Astrocyte (in vitro differentiated cells and primary cell): ENCODE results near the gene SLC48A1. TPM values are rescaled to one million over a fixed set of nuclear protein-coding genes. Genes with fewer than 3 reads are reported as not detected.

Experiments used
- DNase-seq: peaks from one replicate; pipeline ENCODE4 v3.0.0-alpha.2; 2010; ENCODE audit warnings: low read depth
- FAIRE-seq: peaks from 2 replicates; lab custom pipeline; 2011; peaks lifted over from hg19 to GRCh38; lab: Jason Lieb, UNC
- H2AFZ ChIP-seq: 2 replicates; pipeline ENCODE4 v1.6.0; 2012; ENCODE audit warnings: low read depth, low read length, inconsistent platforms
- H3K27ac ChIP-seq: 2 replicates; pipeline ENCODE4 v1.5.1; 2011; ENCODE audit warnings: low read depth, low read length, inconsistent platforms
- H3K27me3 ChIP-seq: 2 replicates; pipeline ENCODE4 v1.6.0; 2011; ENCODE audit warnings: low read length, inconsistent platforms; ENCODE audit not compliant: insufficient read depth
- H3K36me3 ChIP-seq: 2 replicates; pipeline ENCODE4 v1.5.1; 2011; ENCODE audit warnings: low read length, inconsistent platforms; ENCODE audit not compliant: insufficient read depth
- H3K4me1 ChIP-seq: 2 replicates; pipeline ENCODE4 v1.5.1; 2011; ENCODE audit warnings: low read length, inconsistent platforms; ENCODE audit not compliant: insufficient read depth
- H3K4me2 ChIP-seq: 2 replicates; pipeline ENCODE4 v1.6.0; 2012; ENCODE audit warnings: low read length, inconsistent platforms
- H3K4me3 ChIP-seq: 2 replicates; pipeline ENCODE4 v1.5.1; 2011; ENCODE audit warnings: low read depth, mild to moderate bottlenecking, low read length, inconsistent platforms; ENCODE audit not compliant: insufficient read depth
- H3K79me2 ChIP-seq: 2 replicates; pipeline ENCODE4 v1.6.0; 2012; ENCODE audit warnings: mild to moderate bottlenecking, low read length, inconsistent platforms; ENCODE audit not compliant: insufficient read depth
- H3K9ac ChIP-seq: 2 replicates; pipeline ENCODE4 v1.6.0; 2012; ENCODE audit warnings: mild to moderate bottlenecking, low read length, inconsistent platforms
- H3K9me3 ChIP-seq: 2 replicates; pipeline ENCODE4 v1.5.1; 2012; ENCODE audit warnings: low read depth, mild to moderate bottlenecking, low read length, inconsistent platforms; ENCODE audit not compliant: insufficient read depth
- H4K20me1 ChIP-seq: 2 replicates; pipeline ENCODE4 v1.6.0; 2012; ENCODE audit warnings: low read length, inconsistent platforms; ENCODE audit not compliant: insufficient read depth
- H3K27ac Mint-ChIP-seq: one replicate; pipeline ENCODE4 v1.8.0; 2021; ENCODE audit warnings: mild to moderate bottlenecking, mixed read lengths; ENCODE audit not compliant: unreplicated experiment
- H3K27me3 Mint-ChIP-seq: one replicate; pipeline ENCODE4 v1.8.0; 2021; ENCODE audit warnings: low read depth, mixed read lengths; ENCODE audit not compliant: unreplicated experiment
- H3K36me3 Mint-ChIP-seq: one replicate; pipeline ENCODE4 v1.8.0; 2021; ENCODE audit warnings: low read depth, mixed read lengths; ENCODE audit not compliant: unreplicated experiment
- H3K4me1 Mint-ChIP-seq: one replicate; pipeline ENCODE4 v1.8.0; 2021; ENCODE audit warnings: low read depth, mixed read lengths; ENCODE audit not compliant: unreplicated experiment
- H3K4me3 Mint-ChIP-seq: one replicate; pipeline ENCODE4 v1.8.0; 2021; ENCODE audit warnings: mild to moderate bottlenecking, moderate library complexity, mixed read lengths; ENCODE audit not compliant: unreplicated experiment
- H3K9me3 Mint-ChIP-seq: one replicate; pipeline ENCODE4 v1.8.0; 2021; ENCODE audit warnings: mild to moderate bottlenecking, mixed read lengths; ENCODE audit not compliant: unreplicated experiment
- EZH2 ChIP-seq: IDR thresholded peaks from 2 replicates; pipeline ENCODE4 v1.6.1; 2012; ENCODE audit warnings: mild to moderate bottlenecking, low read length, inconsistent platforms; ENCODE audit not compliant: insufficient read depth
- total RNA-seq: library from RNA; stranded (reverse); gene quantifications from 2 replicates; pipeline ENCODE4 v1.2.1, GENCODE V29; 2021
- TF ChIP-seq, protein P1 (sequence below): IDR thresholded peaks from 2 replicates; pipeline ENCODE4 v1.5.1; 2011; ENCODE audit warnings: low read depth, mild to moderate bottlenecking, inconsistent platforms, low read length, moderate library complexity; ENCODE audit not compliant: insufficient read depth

The SLC48A1 gene
- total RNA-seq, 1 donor from 2014 or later = 23.8 TPM

GRCh38 chr12:47811072-47811396, 38.0 kb downstream of the SLC48A1 start:
- no peaks in the 10 kb centered on the region for H3K9me3 Mint-ChIP-seq
- H3K4me2 ChIP-seq = peak overlapping the region; percentile 86
- H3K4me3 ChIP-seq = no peak overlapping the region
- peaks cover 98% of the 10 kb centered on the region for H3K79me2 ChIP-seq
- no peaks in the 10 kb centered on the region for H3K9me3 ChIP-seq
- TF ChIP-seq EZH2 = no peak
- TF ChIP-seq, protein P1, sequence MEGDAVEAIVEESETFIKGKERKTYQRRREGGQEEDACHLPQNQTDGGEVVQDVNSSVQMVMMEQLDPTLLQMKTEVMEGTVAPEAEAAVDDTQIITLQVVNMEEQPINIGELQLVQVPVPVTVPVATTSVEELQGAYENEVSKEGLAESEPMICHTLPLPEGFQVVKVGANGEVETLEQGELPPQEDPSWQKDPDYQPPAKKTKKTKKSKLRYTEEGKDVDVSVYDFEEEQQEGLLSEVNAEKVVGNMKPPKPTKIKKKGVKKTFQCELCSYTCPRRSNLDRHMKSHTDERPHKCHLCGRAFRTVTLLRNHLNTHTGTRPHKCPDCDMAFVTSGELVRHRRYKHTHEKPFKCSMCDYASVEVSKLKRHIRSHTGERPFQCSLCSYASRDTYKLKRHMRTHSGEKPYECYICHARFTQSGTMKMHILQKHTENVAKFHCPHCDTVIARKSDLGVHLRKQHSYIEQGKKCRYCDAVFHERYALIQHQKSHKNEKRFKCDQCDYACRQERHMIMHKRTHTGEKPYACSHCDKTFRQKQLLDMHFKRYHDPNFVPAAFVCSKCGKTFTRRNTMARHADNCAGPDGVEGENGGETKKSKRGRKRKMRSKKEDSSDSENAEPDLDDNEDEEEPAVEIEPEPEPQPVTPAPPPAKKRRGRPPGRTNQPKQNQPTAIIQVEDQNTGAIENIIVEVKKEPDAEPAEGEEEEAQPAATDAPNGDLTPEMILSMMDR = no peak
- H4K20me1 ChIP-seq = peaks cover 93% of the 10 kb centered on the region
- H2AFZ ChIP-seq = no peak overlapping the region
- H3K27me3 Mint-ChIP-seq = no peaks in the 10 kb centered on the region
- DNase-seq = no peak
- peaks cover 64% of the 10 kb centered on the region for H3K4me1 Mint-ChIP-seq
- peak overlapping the region; percentile 64 for H3K4me3 Mint-ChIP-seq
- FAIRE-seq = no peak
- peak overlapping the region; percentile 94 for H3K27ac ChIP-seq
- H3K36me3 Mint-ChIP-seq = peaks cover 4% of the 10 kb centered on the region
- H3K27me3 ChIP-seq = no peaks in the 10 kb centered on the region
- H3K4me1 ChIP-seq = peaks cover 75% of the 10 kb centered on the region
- H3K9ac ChIP-seq = peak overlapping the region; percentile 82
- H3K36me3 ChIP-seq = peaks cover 5% of the 10 kb centered on the region
- peak overlapping the region; percentile 94 for H3K27ac Mint-ChIP-seq

- Histone ChIP-seq H3K9ac (peak overlapping the region; percentile 82), H3K4me3 (no peak overlapping the region), H3K79me2 (peaks cover 98% of the 10 kb centered on the region), H3K4me2 (peak overlapping the region; percentile 86), H3K4me1 (peaks cover 81% of the 10 kb centered on the region), H3K36me3 (peaks cover 5% of the 10 kb centered on the region), H4K20me1 (peaks cover 93% of the 10 kb centered on the region), H3K9me3 (no peaks in the 10 kb centered on the region), H3K27ac (peak overlapping the region; percentile 94), H3K27me3 (no peaks in the 10 kb centered on the region), H2AFZ (no peak overlapping the region)
- Mint-ChIP-seq H3K27me3 (no peaks in the 10 kb centered on the region), H3K4me1 (peaks cover 69% of the 10 kb centered on the region), H3K36me3 (peaks cover 2% of the 10 kb centered on the region), H3K4me3 (peak overlapping the region; percentile 66), H3K27ac (peak overlapping the region; percentile 96), H3K9me3 (no peaks in the 10 kb centered on the region)
- FAIRE-seq (no peak), DNase-seq (peak; percentile 90)
- TF ChIP-seq, protein P1 = no peak
- TF ChIP-seq EZH2 = no peak
Observed at GRCh38 chr12:47811581-47812484, 38.8 kb downstream of the SLC48A1 start.
